WTC11 (cell line): Measurements from ENCODE around the gene TM9SF1. TPM values are rescaled to one million over a fixed set of nuclear protein-coding genes. Genes with fewer than 3 reads are reported as not detected.
A peak's percentile ranks its signal among the peaks of the same experiment; 100 is the strongest.

ENCODE experiments used
- ATAC-seq: fragments of 200-7000 bp; cut with Tn5 transposase; 2 replicates; pipeline ENCODE4 v1.10.0; 2021; ENCODE audit warnings: mild to moderate bottlenecking, moderate library complexity
- CTCF ChIA-PET: fragments of 300-600 bp; sonication (Branson Sonifier 250); formaldehyde crosslinking; loops from one replicate; lab custom pipeline; 2021; ENCODE audit warnings: antibody characterized with exemption; lab: Charles Lee
- POLR2A ChIA-PET: fragments of 350-600 bp; sonication (Branson Sonifier 250); formaldehyde crosslinking; loops from one replicate; lab custom pipeline; 2021; ENCODE audit warnings: antibody characterized with exemption; lab: Charles Lee
- DNase-seq: peaks from one replicate; pipeline ENCODE4 v3.0.0; 2021; ENCODE audit warnings: low spot score
- H3K27ac Mint-ChIP-seq: 2 replicates; pipeline ENCODE4 v1.8.0; 2021; ENCODE audit warnings: mixed read lengths
- H3K27me3 Mint-ChIP-seq: 2 replicates; pipeline ENCODE4 v1.8.0; 2021; ENCODE audit warnings: low read depth, mild to moderate bottlenecking, moderate library complexity, mixed read lengths
- H3K36me3 Mint-ChIP-seq: 2 replicates; pipeline ENCODE4 v1.8.0; 2021; ENCODE audit warnings: mixed read lengths
- H3K4me1 Mint-ChIP-seq: 2 replicates; pipeline ENCODE4 v1.8.0; 2022; ENCODE audit warnings: mixed read lengths
- H3K4me3 Mint-ChIP-seq: 2 replicates; pipeline ENCODE4 v1.8.0; 2021; ENCODE audit warnings: mild to moderate bottlenecking, moderate library complexity, mixed read lengths
- H3K9me3 Mint-ChIP-seq: 2 replicates; pipeline ENCODE4 v1.8.0; 2021; ENCODE audit warnings: mixed read lengths
- AR ChIP-seq: fragments of 250-450 bp; sonication (Bioruptor Pico); IDR thresholded peaks from 2 replicates; pipeline ENCODE4 v1.9.0; 2021; ENCODE audit warnings: mild to moderate bottlenecking
- CREM ChIP-seq: sonication (generic); formaldehyde crosslinking; IDR thresholded peaks from 2 replicates; pipeline ENCODE4 v1.8.1; 2022; ENCODE audit warnings: mild to moderate bottlenecking, missing genetic modification reagents, moderate library complexity
- EMX1 ChIP-seq: fragments of 250-450 bp; sonication (Bioruptor Pico); IDR thresholded peaks from 2 replicates; pipeline ENCODE4 v1.8.0; 2021; ENCODE audit warnings: mild to moderate bottlenecking
- ETV6 ChIP-seq: sonication (generic); formaldehyde crosslinking; IDR thresholded peaks from 2 replicates; pipeline ENCODE4 v1.8.1; 2022; ENCODE audit warnings: mild to moderate bottlenecking, missing genetic modification reagents
- HMGXB4 ChIP-seq: sonication (generic); formaldehyde crosslinking; IDR thresholded peaks from 2 replicates; pipeline ENCODE4 v1.8.1; 2023; ENCODE audit warnings: mild to moderate bottlenecking, moderate library complexity, missing genetic modification reagents
- KAT7 ChIP-seq: sonication (generic); formaldehyde crosslinking; IDR thresholded peaks from 2 replicates; pipeline ENCODE4 v1.8.1; 2023; ENCODE audit warnings: missing genetic modification reagents, mild to moderate bottlenecking, borderline replicate concordance
- MYBL2 ChIP-seq: sonication (generic); formaldehyde crosslinking; IDR thresholded peaks from 2 replicates; pipeline ENCODE4 v1.8.1; 2023; ENCODE audit warnings: mild to moderate bottlenecking, moderate library complexity, missing genetic modification reagents
- NFYB ChIP-seq: sonication (generic); formaldehyde crosslinking; conservative IDR thresholded peaks from 2 replicates; pipeline ENCODE4 v1.8.0; 2022; ENCODE audit warnings: low read depth, missing genetic modification reagents
- NR1H2 ChIP-seq: sonication (generic); formaldehyde crosslinking; IDR thresholded peaks from 2 replicates; pipeline ENCODE4 v1.9.0; 2021; ENCODE audit warnings: mild to moderate bottlenecking, moderate library complexity, missing genetic modification reagents
- NR2C2 ChIP-seq: sonication (generic); formaldehyde crosslinking; IDR thresholded peaks from 2 replicates; pipeline ENCODE4 v1.8.0; 2022; ENCODE audit warnings: mild to moderate bottlenecking, missing genetic modification reagents
- TEAD1 ChIP-seq: sonication (generic); formaldehyde crosslinking; IDR thresholded peaks from 2 replicates; pipeline ENCODE4 v1.8.0; 2022; ENCODE audit warnings: mild to moderate bottlenecking, missing genetic modification reagents
- TEAD4 ChIP-seq: sonication (generic); formaldehyde crosslinking; IDR thresholded peaks from 2 replicates; pipeline ENCODE4 v1.8.0; 2022; ENCODE audit warnings: mild to moderate bottlenecking, missing genetic modification reagents
- ZNF138 ChIP-seq: sonication (generic); formaldehyde crosslinking; conservative IDR thresholded peaks from 2 replicates; pipeline ENCODE4 v1.8.1; 2022; ENCODE audit warnings: mild to moderate bottlenecking, moderate library complexity, missing genetic modification reagents
- ZNF232 ChIP-seq: sonication (generic); formaldehyde crosslinking; IDR thresholded peaks from 2 replicates; pipeline ENCODE4 v1.8.0; 2022; ENCODE audit warnings: mild to moderate bottlenecking, missing genetic modification reagents
- total RNA-seq: library from RNA; stranded (reverse); gene quantifications from 3 replicates; pipeline ENCODE4 v1.2.3, GENCODE V29; 2021
- TF ChIP-seq, protein P1 (sequence below): fragments of 250-450 bp; sonication (Bioruptor Pico); conservative IDR thresholded peaks from 2 replicates; pipeline ENCODE4 v1.9.0; 2021; ENCODE audit warnings: mild to moderate bottlenecking
- TF ChIP-seq, protein P2 (sequence below): sonication (generic); formaldehyde crosslinking; IDR thresholded peaks from 2 replicates; pipeline ENCODE4 v1.8.0; 2023; ENCODE audit warnings: missing genetic modification reagents, mild to moderate bottlenecking, borderline replicate concordance
- TF ChIP-seq, protein P3 (sequence below): fragments of 250-450 bp; sonication (Bioruptor Pico); IDR thresholded peaks from 2 replicates; pipeline ENCODE4 v1.8.0; 2021; ENCODE audit warnings: mild to moderate bottlenecking
- TF ChIP-seq, protein P4 (sequence below): sonication (generic); formaldehyde crosslinking; IDR thresholded peaks from 2 replicates; pipeline ENCODE4 v1.8.1; 2022; ENCODE audit warnings: mild to moderate bottlenecking, missing genetic modification reagents, moderate library complexity, borderline replicate concordance
- TF ChIP-seq, protein P5 (sequence below): fragments of 250-450 bp; sonication (Bioruptor Pico); IDR thresholded peaks from 2 replicates; pipeline ENCODE4 v1.9.0; 2021; ENCODE audit warnings: mild to moderate bottlenecking
- TF ChIP-seq, protein P6 (sequence below): sonication (generic); formaldehyde crosslinking; conservative IDR thresholded peaks from 2 replicates; pipeline ENCODE4 v1.8.1; 2022; ENCODE audit warnings: mild to moderate bottlenecking, missing genetic modification reagents

The TM9SF1 gene
- total RNA-seq, 1 experiment from 2014 or later = 27.9 TPM

DNA sequence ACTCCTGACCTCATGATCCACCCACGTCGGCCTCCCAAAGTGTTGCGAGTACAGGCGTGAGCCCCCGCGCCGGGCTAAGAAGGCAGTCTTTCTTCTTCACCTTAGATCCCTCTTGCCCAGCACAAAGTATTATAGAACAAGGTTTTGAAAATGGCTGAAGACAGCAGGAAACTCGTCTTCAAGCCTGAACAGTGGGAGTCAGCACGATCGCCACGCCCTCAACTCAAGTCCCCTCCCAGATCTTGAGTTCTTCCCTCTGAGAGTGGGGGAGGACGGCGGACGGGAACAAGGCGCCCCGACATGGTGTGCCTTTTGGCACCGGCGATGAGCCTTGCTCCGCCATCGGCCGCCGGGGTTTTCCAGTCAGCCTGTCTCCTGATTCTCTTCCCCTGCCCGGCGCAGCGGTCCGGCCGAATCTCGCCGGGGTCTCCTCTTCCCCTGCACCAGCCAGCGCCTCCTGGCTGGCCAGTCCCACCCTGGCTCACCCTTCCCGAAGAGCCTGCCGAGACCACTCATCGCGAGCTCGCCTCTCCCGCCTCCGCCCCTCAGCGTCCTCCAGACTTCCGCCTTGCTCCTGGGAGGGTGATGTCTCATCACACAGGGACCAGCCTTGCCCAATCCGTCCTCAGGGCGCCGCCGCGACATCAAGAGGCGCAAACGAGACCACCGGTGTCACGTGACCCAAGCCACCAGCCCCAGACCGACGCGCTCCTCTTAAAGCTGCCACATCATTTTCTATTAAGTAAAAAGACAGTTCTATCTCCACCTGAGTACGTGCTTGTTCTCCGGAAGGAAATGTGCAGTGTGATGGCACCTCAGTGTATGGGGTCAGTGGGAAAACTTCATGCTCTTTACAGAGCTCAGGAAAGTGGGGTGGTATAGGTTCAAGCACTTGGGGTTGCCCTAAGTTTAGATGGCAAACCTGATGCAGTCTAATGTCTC is 18.0 kb upstream of the TM9SF1 start, which contains the start of gene CHMP4A:
CHMP4A (minus strand) TSS at position 565 of the 942 bp plus-strand sequence; CDS start at position 516, 49 bp downstream.
- Mint-ChIP-seq H3K4me1 (peaks cover 23% of the 10 kb centered on the region), H3K9me3 (no peaks in the 10 kb centered on the region), H3K27me3 (no peaks in the 10 kb centered on the region; the same call in 1 of the 2 replicates), H3K36me3 (peaks cover 31% of the 10 kb centered on the region), H3K27ac (peak within 1 kb of the TSS; percentile 99), H3K4me3 (peak within 1 kb of the TSS; percentile 96)
- DNase-seq (peak; percentile 97), ATAC-seq (peak; percentile 88)
- ChIA-PET CTCF (interaction anchor here (0.6 to 2.7 kb wide), 17 partner anchors 9 to 1011 kb away, joined by 3 to 15 read pairs (median 5); partner anchors contain the start of genes CIDEB, DCAF11, DHRS1 and IPO4), POLR2A (interaction anchor here (0.6 to 2.1 kb wide), 16 partner anchors 8 to 580 kb away, joined by 3 to 21 read pairs (median 4); partner anchors contain the start of genes DCAF11, EMC9, IPO4 and IRF9)
- TF ChIP-seq, protein P1, sequence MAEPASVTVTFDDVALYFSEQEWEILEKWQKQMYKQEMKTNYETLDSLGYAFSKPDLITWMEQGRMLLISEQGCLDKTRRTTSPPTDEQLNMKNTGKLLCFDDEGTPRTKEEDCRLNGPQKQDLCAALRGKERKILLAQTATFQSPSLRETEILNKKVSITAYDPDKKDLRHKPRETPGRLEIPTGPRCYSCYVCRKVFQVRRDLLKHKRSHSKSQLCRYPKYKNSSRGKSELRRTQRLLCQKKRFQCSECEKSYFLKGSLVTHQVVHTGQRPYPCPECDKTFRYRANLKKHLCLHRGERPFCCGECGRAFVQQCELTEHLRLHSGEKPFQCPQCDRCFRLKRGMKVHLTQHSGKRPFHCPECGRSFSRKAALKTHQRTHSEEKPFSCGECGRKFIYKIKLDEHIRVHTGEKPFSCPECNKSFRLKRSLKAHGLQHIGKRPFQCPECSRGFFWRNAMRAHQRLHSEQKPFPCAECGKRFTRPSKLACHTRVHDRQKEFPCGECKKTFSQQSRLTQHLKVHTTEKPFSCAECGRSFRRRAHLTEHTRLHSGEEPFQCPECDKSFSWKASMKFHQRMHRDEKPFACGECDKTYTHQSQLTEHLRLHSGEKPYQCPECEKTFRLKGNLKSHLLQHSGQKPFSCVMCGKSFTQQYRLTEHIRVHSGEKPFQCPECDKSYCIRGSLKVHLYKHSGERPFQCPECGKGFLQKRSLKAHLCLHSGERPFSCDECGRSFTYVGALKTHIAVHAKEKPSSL = no peak
- TF ChIP-seq NR2C2 (CRISPR knock-in tag) = 0 out of 2 replicates have a peak, but pooled peaks have one; percentile 38
- TF ChIP-seq, protein P2, sequence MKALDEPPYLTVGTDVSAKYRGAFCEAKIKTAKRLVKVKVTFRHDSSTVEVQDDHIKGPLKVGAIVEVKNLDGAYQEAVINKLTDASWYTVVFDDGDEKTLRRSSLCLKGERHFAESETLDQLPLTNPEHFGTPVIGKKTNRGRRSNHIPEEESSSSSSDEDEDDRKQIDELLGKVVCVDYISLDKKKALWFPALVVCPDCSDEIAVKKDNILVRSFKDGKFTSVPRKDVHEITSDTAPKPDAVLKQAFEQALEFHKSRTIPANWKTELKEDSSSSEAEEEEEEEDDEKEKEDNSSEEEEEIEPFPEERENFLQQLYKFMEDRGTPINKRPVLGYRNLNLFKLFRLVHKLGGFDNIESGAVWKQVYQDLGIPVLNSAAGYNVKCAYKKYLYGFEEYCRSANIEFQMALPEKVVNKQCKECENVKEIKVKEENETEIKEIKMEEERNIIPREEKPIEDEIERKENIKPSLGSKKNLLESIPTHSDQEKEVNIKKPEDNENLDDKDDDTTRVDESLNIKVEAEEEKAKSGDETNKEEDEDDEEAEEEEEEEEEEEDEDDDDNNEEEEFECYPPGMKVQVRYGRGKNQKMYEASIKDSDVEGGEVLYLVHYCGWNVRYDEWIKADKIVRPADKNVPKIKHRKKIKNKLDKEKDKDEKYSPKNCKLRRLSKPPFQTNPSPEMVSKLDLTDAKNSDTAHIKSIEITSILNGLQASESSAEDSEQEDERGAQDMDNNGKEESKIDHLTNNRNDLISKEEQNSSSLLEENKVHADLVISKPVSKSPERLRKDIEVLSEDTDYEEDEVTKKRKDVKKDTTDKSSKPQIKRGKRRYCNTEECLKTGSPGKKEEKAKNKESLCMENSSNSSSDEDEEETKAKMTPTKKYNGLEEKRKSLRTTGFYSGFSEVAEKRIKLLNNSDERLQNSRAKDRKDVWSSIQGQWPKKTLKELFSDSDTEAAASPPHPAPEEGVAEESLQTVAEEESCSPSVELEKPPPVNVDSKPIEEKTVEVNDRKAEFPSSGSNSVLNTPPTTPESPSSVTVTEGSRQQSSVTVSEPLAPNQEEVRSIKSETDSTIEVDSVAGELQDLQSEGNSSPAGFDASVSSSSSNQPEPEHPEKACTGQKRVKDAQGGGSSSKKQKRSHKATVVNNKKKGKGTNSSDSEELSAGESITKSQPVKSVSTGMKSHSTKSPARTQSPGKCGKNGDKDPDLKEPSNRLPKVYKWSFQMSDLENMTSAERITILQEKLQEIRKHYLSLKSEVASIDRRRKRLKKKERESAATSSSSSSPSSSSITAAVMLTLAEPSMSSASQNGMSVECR = peak; percentile 68; the same call in 1 of the 2 replicates
- no peak for TF ChIP-seq ZNF138 (CRISPR knock-in tag)
- peak; percentile 62; the same call in 1 of the 2 replicates for TF ChIP-seq AR (CRISPR knock-in tag)
- peak; percentile 72; the same call in 1 of the 2 replicates for TF ChIP-seq TEAD1 (CRISPR knock-in tag)
- TF ChIP-seq CREM (CRISPR knock-in tag) = peak; percentile 97
- peak; percentile 95 for TF ChIP-seq NFYB (CRISPR knock-in tag)
- 0 out of 2 replicates have a peak, but pooled peaks have one; percentile 25 for TF ChIP-seq TEAD4 (CRISPR knock-in tag)
- TF ChIP-seq MYBL2 (CRISPR knock-in tag) = peak; percentile 54; the same call in 1 of the 2 replicates
- TF ChIP-seq, protein P3, sequence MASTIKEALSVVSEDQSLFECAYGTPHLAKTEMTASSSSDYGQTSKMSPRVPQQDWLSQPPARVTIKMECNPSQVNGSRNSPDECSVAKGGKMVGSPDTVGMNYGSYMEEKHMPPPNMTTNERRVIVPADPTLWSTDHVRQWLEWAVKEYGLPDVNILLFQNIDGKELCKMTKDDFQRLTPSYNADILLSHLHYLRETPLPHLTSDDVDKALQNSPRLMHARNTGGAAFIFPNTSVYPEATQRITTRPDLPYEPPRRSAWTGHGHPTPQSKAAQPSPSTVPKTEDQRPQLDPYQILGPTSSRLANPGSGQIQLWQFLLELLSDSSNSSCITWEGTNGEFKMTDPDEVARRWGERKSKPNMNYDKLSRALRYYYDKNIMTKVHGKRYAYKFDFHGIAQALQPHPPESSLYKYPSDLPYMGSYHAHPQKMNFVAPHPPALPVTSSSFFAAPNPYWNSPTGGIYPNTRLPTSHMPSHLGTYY (CRISPR knock-in tag) = no peak
- TF ChIP-seq EMX1 (CRISPR knock-in tag) = no peak
- TF ChIP-seq ZNF232 = peak; percentile 73
- TF ChIP-seq NR1H2 = no peak
- TF ChIP-seq, protein P4, sequence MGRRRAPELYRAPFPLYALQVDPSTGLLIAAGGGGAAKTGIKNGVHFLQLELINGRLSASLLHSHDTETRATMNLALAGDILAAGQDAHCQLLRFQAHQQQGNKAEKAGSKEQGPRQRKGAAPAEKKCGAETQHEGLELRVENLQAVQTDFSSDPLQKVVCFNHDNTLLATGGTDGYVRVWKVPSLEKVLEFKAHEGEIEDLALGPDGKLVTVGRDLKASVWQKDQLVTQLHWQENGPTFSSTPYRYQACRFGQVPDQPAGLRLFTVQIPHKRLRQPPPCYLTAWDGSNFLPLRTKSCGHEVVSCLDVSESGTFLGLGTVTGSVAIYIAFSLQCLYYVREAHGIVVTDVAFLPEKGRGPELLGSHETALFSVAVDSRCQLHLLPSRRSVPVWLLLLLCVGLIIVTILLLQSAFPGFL = peak; percentile 87; the same call in 1 of the 2 replicates
- no peak; the same call in 1 of the 2 replicates for TF ChIP-seq ETV6 (CRISPR knock-in tag)
- peak; percentile 70 for TF ChIP-seq HMGXB4 (CRISPR knock-in tag)
- TF ChIP-seq, protein P5, sequence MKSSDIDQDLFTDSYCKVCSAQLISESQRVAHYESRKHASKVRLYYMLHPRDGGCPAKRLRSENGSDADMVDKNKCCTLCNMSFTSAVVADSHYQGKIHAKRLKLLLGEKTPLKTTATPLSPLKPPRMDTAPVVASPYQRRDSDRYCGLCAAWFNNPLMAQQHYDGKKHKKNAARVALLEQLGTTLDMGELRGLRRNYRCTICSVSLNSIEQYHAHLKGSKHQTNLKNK (CRISPR knock-in tag) = peak; percentile 91
- peak; percentile 93; the same call in 1 of the 2 replicates for TF ChIP-seq KAT7
- TF ChIP-seq, protein P6, sequence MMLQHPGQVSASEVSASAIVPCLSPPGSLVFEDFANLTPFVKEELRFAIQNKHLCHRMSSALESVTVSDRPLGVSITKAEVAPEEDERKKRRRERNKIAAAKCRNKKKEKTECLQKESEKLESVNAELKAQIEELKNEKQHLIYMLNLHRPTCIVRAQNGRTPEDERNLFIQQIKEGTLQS = no peak
